Cardiac muscle cell (in vitro differentiated cells and primary cell): ENCODE results near the gene NIPAL1. TPM values are rescaled to one million over a fixed set of nuclear protein-coding genes. Genes with fewer than 3 reads are reported as not detected.

Experiments
- DNase-seq, 2 donors: peaks; one replicate each; pipeline versions ENCODE4 v3.0.0 to v3.0.0-alpha.2; 2010 to 2017; ENCODE audit warnings: low read depth in 1 of 2, low spot score in 1 of 2
- H3K27ac ChIP-seq: fragments of 200-600 bp; sonication (generic); 2 replicates; pipeline ENCODE4 v1.5.1; 2016
- H3K27me3 ChIP-seq: fragments of 200-600 bp; sonication (generic); 2 replicates; pipeline ENCODE4 v1.6.0; 2016; ENCODE audit warnings: control low read depth
- H3K36me3 ChIP-seq: fragments of 200-600 bp; sonication (generic); 2 replicates; pipeline ENCODE4 v1.5.1; 2016; ENCODE audit warnings: control low read depth
- H3K4me1 ChIP-seq: fragments of 200-600 bp; sonication (generic); 2 replicates; pipeline ENCODE4 v1.8.1; 2017; ENCODE audit warnings: low read depth, mild to moderate bottlenecking, mixed run types
- H3K4me3 ChIP-seq: fragments of 200-600 bp; sonication (generic); 2 replicates; pipeline ENCODE4 v1.5.1; 2016; ENCODE audit warnings: mild to moderate bottlenecking
- H3K9me3 ChIP-seq: fragments of 200-600 bp; sonication (generic); 2 replicates; pipeline ENCODE4 v1.5.1; 2017; ENCODE audit warnings: low read depth, mild to moderate bottlenecking, control low read depth
- polyA plus RNA-seq: library from polyadenylated mRNA; unstranded; fragments of >200 nt; fragmentation: Nextera tagmentation; extraction: Ambion mirVana; gene quantifications from 2 replicates; pipeline ENCODE4 v1.2.1, GENCODE V29; 2016
- total RNA-seq: library from RNA; depleted of rRNA; stranded (reverse); fragments of >200 nt; gene quantifications from 2 replicates; pipeline ENCODE4 v1.2.3, GENCODE V29; 2016
- TF ChIP-seq, protein P1 (sequence below): IDR thresholded peaks from 2 replicates; pipeline ENCODE4 v1.5.1; 2012; ENCODE audit warnings: low read depth, mild to moderate bottlenecking, low read length

NIPAL1 gene
- total and polyA plus RNA-seq, 2 experiments from 2014 or later, result 2.1 to 8.5 TPM

DNA sequence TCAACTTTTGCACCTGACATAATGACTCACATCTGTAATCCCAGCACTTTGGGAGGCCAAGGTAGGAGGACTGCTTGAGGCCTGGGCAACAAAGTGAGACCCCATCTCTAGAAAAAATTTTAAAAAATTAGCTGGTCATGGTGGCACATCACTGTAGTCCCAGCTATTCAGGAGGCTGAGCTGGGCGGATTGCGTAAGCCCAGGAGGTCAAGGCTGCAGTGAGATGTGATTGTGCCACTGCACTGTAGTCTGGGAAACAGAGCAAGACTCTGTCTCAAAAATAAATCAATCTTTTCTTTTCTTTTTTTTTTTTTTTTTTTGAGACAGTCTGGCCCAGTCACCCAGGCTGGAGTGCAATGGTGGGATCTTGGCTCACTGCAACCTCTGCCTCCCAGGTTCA lies 52.5 kb downstream of the NIPAL1 start:
- H3K36me3 ChIP-seq, result no peaks in the 10 kb centered on the region
- H3K4me3 ChIP-seq, result no peak overlapping the region
- H3K9me3 ChIP-seq, result no peaks in the 10 kb centered on the region
- H3K4me1 ChIP-seq, result no peaks in the 10 kb centered on the region
- H3K27ac ChIP-seq, result no peak overlapping the region
- TF ChIP-seq, protein P1, sequence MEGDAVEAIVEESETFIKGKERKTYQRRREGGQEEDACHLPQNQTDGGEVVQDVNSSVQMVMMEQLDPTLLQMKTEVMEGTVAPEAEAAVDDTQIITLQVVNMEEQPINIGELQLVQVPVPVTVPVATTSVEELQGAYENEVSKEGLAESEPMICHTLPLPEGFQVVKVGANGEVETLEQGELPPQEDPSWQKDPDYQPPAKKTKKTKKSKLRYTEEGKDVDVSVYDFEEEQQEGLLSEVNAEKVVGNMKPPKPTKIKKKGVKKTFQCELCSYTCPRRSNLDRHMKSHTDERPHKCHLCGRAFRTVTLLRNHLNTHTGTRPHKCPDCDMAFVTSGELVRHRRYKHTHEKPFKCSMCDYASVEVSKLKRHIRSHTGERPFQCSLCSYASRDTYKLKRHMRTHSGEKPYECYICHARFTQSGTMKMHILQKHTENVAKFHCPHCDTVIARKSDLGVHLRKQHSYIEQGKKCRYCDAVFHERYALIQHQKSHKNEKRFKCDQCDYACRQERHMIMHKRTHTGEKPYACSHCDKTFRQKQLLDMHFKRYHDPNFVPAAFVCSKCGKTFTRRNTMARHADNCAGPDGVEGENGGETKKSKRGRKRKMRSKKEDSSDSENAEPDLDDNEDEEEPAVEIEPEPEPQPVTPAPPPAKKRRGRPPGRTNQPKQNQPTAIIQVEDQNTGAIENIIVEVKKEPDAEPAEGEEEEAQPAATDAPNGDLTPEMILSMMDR, result no peak
- no peak for DNase-seq
- H3K27me3 ChIP-seq, result no peaks in the 10 kb centered on the region

GRCh38 chr4:48071191-48071590 lies 54.6 kb downstream of the NIPAL1 start:
- no peak overlapping the region for H3K4me3 ChIP-seq
- no peaks in the 10 kb centered on the region for H3K4me1 ChIP-seq
- H3K36me3 ChIP-seq, result no peaks in the 10 kb centered on the region
- DNase-seq, result peak in 1 of 2 donors; percentile 63
- H3K27me3 ChIP-seq, result no peaks in the 10 kb centered on the region
- TF ChIP-seq, protein P1, result no peak
- H3K27ac ChIP-seq, result no peak overlapping the region
- H3K9me3 ChIP-seq, result no peaks in the 10 kb centered on the region

GRCh38 chr4:48073567-48074103 lies 57.1 kb downstream of the NIPAL1 start:
- no peaks in the 10 kb centered on the region for H3K27me3 ChIP-seq
- H3K4me3 ChIP-seq, result no peak overlapping the region
- H3K9me3 ChIP-seq, result no peaks in the 10 kb centered on the region
- TF ChIP-seq, protein P1, result no peak
- H3K36me3 ChIP-seq, result no peaks in the 10 kb centered on the region
- no peaks in the 10 kb centered on the region for H3K4me1 ChIP-seq
- no peak overlapping the region for H3K27ac ChIP-seq
- DNase-seq, result peak in 1 of 2 donors; percentile 20

DNA sequence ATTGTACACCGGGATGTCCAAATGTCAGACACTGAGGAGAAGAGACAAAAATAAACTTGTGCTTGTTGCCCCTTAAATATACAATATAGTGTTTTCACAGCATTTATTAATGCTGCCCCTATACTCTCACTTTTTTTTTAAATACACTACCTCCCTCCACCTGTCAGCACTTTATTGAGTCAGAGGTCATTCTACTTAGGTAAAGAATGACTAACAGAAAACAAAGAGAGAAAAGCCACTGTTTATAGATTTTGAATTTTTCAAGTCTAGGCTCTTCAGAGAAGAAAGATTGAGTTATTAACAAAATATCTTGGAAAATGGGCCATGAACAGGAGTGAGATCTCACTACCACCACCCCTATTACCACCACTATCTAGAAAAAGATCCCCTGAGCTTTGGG lies 58.1 kb downstream of the NIPAL1 start:
- no peaks in the 10 kb centered on the region for H3K27me3 ChIP-seq
- no peak for DNase-seq
- no peak overlapping the region for H3K27ac ChIP-seq
- no peaks in the 10 kb centered on the region for H3K4me1 ChIP-seq
- TF ChIP-seq, protein P1, result no peak
- H3K36me3 ChIP-seq, result no peaks in the 10 kb centered on the region
- no peak overlapping the region for H3K4me3 ChIP-seq
- H3K9me3 ChIP-seq, result no peaks in the 10 kb centered on the region

GRCh38 chr4:48078425-48078824 lies 61.9 kb downstream of the NIPAL1 start:
- H3K4me1 ChIP-seq, result peaks cover 6% of the 10 kb centered on the region

More at GRCh38 chr4:48078425-48078824, 61.9 kb downstream of the NIPAL1 start:
- no peaks in the 10 kb centered on the region for H3K27me3 ChIP-seq
- no peaks in the 10 kb centered on the region for H3K9me3 ChIP-seq
- H3K36me3 ChIP-seq, result no peaks in the 10 kb centered on the region
- no peak overlapping the region for H3K4me3 ChIP-seq
- DNase-seq, result no peak
- no peak overlapping the region for H3K27ac ChIP-seq
- TF ChIP-seq, protein P1, result no peak
